SIG-M5 (cell line): ENCODE measurements around the gene CEACAM6.
"Not testable (repeated sequence)": the region's sequence is repeated elsewhere in the genome, so short reads cannot be mapped to it uniquely, and the experiment has no call there.

Source experiments
- DNase-seq: peaks from one replicate; lab custom pipeline; 2025; lab: John Stamatoyannopoulos, UW

The CEACAM6 gene

DNA sequence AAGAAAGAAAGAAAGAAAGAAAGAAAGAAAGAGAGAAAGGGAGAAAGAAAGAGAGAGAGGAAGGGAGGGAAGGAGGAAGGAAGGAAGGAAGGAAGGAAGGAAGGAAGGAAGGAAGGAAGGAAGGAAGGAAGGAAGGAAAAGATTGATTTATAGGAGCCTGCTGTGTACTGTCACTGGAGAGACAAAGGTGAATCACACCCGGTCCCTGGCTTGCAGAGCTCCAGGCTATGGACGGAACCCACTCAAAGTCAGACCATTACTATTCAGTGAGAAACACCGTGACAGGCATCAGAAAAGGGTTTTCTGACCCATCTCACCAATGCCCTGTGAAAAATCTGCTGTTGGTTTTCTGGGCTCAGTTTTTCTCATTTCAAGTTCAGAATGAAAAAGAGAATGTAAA lies 7.3 kb upstream of the CEACAM6 start:
- no peak for DNase-seq

DNA sequence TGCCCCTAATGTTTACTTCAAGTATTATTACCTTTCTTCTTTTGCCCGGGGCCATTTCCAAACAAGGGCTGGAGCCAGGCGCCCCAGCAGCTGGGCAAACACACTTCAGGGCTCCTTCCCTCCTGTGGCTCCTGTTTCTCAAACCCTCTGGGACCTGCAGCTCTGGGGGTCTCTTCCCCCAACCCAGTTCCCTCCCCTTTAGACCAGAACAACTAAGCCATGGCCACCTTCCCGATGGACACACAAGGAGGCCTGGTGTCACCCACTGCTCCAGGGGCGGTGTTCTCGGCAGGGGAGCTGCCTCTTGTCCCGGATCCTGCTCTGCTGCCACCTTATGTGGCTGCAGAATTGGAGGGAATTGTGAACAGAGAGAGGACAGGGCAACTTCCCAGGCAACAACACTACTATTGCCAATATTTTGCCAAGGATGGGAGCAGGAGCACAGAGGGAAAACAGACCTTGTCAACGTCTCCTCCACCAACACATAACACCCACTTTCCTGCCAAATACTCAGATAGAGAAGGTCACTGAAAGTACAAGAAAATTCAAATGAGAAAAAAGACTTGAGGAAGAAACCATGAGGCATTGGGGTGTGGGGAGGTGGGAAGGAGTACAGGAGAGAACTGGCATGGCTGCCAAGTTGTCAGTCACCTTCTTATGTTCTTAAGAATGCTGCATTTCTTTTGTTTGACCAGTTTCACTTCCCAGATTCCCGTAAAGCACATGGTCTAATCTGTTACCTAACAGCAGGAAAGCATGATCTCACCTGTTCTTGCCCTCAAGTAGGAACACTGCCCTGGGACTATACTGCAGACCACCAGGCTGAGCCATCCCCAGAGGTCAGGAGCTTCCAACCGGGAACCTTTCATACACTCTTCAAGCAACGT lies 4.8 kb upstream of the CEACAM6 start:
- not testable (repeated sequence) for DNase-seq

DNA sequence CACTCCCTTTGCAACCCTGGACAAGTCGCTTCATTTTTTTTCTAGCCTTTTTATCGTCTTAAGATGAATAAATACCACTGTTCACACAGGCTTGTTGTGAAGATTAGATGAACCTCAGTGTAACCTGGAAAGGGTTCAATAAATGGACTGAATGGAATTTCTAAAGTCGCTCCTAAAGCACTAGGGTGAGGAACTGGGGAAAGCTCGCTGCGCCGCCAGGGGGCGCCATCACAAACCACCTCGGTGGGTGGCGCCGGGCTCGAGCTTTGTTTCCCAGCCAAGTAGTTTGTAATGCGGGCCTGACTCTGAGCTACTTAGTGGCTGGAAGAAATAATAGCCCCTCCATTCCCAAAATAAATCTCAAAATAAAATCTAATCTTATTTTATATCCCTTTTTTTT lies 2.2 kb upstream of the CEACAM6 start:
- DNase-seq, result no peak

DNA sequence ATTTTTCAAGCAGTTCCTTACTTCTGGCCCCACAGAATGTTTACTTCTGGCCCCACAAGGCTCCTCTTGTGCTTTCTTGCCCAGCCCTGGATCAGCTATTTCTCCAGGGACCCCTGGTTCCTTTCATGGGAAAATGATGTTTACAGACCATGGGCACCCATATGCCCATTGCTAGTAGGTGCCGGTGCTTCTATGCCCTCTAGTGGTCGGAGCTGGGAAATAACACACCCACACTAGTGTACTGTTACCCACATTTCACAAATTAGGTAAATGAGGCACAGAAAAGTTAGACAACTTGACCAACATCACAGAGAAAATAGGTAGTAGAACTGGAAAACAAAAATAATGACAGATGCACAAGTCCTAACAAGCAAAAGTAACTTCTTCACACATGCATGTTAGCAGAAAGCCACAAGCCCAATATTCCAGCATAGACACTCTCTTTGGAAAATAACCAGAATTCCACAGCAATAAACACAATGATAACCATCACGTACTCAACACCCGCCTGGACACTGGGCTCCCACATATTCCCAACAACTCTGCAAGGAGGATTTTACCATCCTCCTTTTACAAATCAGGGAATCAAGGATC lies 1.3 kb upstream of the CEACAM6 start:
- DNase-seq, result no peak

DNA sequence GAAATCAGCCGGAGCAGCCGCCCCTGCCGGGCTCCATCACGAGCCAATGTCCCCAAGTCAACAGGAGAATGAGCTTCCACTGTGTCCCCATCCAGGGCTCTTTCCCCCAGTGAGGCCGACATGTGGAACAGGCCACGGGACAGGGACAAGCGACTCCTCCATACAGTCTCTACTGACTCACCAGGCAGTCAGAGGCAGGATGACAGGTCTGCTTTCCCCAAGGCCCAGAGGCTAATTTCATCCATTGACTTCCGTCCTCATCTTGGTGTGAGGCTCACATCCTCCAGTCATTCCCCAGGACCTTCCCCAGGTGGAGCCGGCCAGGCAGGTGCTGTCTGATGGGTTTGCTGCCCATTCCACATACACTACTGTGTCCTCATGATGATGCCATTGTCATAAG lies 3.5 kb downstream of the CEACAM6 start:
- no peak for DNase-seq

DNA sequence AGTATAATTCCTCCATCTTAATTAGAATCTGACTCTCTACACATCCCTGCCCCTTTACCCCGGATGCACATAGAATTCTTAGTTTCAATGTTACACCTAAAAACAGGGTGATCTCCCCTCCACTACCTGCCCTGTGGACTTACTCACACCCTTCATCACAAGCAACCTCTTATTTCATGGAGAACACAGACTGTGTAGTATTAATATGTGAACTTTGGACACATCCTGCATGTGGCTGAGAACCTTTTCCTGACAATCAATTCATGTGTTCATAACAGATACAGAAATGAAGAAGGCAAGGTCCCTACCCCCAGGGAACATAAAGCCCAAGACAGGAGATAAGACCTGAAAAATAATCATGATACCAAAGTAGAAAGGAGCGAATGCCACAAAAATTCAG lies 11.8 kb downstream of the CEACAM6 start:
- no peak for DNase-seq

DNA sequence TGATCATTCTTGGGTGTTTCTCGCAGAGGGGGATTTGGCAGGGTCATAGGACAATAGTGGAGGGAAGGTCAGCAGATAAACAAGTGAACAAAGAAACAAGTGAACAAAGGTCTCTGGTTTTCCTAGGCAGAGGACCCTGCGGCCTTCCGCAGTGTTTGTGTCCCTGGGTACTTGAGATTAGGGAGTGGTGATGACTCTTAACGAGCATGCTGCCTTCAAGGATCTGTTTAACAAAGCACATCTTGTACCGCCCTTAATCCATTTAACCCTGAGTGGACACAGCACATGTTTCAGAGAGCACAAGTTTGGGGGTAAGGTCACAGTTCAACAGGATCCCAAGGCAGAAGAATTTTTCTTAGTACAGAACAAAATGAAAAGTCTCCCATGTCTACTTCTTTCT lies 12.8 kb downstream of the CEACAM6 start:
- not testable (repeated sequence) for DNase-seq

DNA sequence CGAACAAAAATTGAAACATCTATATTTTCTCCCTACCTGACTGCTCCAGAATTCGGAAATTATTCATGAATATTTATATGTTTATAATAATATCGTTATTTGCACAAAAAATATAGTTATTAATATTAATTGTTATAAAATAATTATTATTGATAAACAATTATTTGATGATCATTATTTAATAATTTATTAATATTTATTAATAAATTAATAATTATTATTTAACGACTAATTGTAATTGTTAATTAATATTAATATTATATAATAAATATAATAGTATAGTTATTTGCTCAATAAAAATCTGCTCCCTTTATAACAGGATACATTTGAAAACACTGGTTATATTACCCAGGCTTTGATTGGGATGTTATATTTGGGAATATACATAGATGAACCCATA lies 14.3 kb downstream of the CEACAM6 start:
- DNase-seq, result no peak

DNA sequence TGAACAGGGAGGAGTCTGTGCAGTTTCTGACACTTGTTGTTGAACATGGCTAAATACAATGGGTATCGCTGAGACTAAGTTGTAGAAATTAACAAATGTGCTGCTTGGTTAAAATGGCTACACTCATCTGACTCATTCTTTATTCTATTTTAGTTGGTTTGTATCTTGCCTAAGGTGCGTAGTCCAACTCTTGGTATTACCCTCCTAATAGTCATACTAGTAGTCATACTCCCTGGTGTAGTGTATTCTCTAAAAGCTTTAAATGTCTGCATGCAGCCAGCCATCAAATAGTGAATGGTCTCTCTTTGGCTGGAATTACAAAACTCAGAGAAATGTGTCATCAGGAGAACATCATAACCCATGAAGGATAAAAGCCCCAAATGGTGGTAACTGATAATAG lies 16.1 kb downstream of the CEACAM6 start:
- no peak for DNase-seq

DNA sequence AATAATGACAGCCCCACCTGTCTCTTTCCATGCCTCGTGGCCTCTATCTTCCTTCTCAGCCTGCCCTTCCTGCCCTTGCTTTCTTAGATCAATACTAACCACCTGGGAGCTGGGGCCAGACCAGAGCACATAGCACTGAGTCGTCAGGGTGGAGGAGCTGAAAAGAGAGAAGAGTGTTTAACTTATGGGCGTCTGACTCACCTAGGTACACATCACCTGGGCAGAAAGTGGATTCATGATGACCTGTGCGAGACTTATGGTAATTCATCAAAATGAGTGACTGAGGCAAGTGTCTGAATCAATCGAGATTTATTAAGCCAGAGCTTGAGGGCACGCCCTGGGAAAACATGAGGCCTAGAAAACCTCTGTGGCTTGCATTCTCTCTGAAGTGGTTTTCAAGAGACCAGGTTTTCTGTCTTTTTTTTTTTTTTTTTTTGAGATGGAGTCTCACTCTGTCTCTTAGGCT lies 19.2 kb downstream of the CEACAM6 start:
- no peak for DNase-seq

DNA sequence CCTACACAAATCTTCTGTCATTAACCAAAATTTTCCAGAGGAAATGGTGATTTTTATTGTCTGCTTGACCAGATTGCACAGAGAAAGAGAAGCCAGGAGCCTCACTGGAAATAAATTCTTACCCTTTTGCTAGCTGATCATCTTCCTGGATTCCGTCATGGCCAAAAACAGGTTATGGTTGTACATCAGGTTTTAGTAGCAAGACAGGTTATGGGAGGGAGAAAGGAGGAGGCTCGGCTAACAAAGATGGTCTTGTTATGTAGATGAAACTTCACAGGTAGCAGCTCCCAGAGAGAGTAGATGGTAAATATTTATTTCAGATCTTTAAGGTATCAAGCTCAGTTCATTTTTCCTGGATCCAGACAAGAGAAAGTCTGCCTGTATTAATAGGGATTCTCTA lies 21.4 kb downstream of the CEACAM6 start:
- DNase-seq, result no peak

DNA sequence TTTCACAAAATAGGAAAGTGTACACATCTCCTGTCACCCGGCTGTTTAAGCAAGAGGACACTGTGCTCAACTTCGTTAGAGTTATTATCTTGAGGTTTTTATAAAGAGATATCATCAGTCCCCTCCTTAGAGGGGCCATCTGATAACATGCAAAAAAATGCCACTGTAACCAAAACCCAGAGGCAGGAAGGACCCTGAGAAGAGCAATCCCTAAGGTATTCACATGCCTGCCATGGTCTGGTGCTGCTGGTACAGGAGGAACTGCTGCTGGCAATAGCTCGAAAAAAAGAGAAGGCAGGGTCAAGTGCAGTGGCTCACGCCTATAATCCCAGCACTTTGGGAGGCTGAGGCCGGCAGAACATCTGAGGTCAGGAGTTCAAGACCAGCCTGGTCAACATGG lies 28.3 kb downstream of the CEACAM6 start:
- no peak for DNase-seq

DNA sequence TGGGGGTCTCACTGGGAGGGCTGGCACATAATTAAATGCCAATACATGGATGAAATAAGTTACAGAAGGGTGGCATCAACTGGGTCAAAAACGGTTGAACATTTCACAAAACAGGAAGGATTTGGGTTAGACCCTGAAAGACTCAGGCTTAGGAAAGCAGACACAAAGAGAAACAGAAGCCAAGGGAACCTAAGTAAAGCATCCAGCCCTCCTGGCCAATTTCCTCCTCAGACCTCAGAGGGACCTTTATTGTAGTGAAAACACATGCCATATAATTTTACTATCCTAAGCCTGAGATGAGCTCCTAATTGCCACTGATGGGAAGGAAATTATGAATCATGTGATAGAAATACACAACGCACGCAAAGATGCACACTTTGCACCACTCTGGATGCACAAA lies 29.0 kb downstream of the CEACAM6 start:
- DNase-seq, result no peak

DNA sequence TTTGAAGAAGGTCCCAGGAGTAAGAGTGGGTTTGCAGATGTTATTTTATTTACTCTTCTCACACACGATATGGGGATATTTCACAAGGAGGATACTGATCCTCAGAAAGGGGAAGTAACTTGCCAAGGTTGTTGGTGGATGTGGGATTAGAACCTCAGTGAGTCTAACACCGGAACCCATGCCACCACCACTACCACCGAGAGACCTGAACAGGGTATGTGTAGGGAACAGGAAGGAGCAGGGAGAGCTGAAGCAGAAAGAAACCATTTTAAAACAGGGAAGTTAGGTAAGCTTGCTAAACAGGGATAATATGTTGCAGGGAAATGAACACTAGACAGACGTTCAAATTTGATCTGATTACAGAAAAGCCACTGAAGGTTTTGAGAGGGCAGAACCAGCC lies 29.4 kb downstream of the CEACAM6 start:
- DNase-seq, result peak; percentile 84

DNA sequence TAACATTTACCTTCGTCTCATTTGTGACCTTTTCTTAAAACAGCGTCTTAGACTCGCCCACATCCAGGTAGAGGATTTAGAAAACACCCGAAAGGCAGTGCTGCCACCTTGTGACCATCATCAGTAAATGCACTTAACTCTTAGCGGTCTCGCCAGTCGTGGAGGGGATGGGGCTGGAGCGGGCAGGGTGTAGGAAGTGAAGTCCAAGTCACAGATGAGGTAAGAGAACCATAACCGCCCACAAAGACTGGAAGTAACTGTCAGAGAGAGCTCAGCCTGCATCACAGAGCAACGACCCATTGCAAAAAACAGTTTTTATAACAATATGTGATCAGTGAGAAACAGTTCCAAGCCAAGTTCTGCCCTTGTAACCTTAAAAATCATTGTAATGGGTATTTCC lies 30.3 kb downstream of the CEACAM6 start:
- peak; percentile 82 for DNase-seq

DNA sequence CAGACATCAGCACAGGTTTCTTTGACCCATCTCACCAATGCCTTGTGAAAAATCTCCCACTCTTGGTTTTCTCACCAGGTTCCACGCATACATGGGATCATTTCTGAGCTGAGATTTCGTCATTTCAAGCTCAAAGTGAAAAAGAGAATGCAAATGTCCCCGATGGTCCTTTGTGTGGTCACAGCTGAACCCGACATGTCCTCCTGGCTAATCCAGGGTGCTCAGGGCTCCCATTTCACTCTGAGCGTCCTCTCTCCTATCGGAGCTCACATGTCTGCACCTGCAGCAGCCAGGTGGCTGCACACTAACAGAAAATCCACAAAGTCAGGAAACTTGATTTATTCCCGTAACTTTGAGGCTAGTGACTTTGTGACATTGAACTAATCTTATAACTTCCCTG lies 31.7 kb downstream of the CEACAM6 start:
- DNase-seq, result no peak

DNA sequence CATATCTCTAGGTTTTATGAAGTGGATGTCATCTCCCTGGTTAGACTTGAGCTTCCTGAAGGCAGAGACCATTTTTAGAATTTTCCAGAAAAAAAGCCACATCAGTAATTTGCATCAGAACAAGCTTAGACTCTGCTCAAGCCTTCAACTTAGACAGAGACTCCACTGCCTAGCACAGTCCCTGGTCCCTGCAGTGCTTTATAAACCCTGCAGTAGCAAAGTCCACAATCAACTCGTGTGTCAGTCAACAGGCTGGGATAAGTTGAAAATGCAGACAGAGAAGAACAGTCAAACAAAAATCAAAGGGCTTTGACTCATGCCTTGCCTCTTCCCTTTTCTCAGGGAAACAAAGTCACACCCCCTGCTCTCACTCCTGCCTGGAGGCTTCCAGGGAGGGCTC lies 33.2 kb downstream of the CEACAM6 start:
- DNase-seq, result not testable (repeated sequence)

DNA sequence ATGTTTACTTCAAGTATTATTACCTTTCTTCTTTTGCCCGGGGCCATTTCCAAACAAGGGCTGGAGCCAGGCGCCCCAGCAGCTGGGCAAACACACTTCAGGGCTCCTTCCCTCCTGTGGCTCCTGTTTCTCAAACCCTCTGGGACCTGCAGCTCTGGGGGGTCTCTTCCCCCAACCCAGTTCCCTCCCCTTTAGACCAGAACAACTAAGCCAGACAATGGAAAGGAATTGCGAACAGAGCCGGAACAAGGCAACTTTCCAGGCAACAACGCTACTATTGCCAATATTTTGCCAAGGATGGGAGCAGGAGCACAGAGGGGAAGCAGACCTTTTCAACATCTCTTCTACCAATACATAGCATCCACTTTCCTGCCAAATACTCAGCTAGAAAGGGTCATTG lies 33.7 kb downstream of the CEACAM6 start:
- DNase-seq, result not testable (repeated sequence)

DNA sequence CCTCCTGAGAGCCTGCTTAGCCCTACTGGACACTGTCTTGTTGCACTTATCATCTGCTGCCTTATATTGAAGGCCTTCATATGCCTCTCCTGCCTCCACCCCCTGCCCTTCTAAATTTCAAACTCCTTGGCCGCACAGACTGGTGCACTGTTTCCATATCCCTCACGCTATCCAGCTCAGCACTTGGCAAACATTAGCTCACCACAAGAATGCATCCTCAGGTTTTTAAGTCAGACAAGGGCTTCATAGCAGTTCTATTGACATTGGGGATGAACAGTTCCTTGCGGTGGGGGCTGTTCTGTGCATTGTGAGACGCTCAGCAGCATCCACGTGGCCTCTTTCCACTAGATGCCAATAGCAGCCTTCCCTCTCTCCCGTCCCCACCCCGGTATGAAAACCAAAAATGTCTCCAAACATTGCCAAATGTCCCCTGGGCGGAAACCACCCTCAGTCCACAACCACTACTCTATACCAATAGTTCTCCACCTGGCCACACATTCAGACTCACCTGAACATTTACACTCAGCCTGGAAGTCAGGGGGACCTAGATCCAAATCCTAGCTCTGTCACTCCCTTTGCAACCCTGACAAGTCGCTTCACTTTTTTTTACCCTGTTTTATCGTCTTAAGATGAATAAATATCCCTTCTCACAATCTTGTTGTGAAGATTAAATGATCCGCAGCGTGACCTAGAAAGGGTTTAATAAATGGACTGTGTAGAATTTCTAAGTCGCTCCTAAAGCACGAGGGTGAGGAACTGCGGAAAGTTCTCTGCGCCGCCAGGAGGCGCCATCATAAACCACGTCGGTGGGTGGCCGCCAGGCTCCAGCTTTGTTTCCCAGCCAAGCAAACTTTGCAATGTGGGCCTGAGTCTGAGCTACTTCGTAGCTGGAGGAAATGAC lies 37.4 kb downstream of the CEACAM6 start:
- DNase-seq, result no peak

DNA sequence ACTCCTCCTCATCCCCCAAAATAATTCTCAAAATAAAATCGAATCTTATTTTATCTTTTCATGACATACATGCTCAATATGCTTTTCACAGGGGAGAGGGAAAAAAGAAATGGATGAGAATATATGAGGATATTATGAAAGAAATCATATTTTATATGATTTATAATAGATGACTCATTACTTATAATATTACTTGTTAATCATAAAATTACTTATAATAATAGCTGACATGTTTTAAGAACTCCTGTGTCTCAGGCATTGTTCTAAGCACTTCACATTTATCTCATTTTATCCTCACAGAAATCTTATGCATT lies 38.0 kb downstream of the CEACAM6 start:
- DNase-seq, result no peak

DNA sequence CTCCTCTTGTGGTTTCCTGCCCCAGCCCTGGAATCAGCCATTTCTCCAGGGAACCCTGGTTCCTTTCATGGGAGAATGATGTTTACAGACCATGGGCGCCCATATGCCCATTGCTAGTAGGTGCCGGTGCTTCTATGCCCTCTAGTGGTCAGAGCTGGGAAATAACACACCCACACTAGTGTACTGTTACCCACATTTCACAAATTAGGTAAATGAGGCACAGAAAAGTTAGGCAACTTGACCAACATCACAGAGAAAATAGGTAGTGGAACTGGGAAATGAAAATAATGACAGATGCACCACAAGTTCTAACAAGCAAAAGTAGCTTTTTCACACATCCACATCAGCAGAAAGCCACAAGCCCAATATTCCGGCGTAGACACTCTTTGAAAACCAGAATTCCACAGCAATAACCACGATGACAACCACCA lies 39.7 kb downstream of the CEACAM6 start:
- no peak for DNase-seq

DNA sequence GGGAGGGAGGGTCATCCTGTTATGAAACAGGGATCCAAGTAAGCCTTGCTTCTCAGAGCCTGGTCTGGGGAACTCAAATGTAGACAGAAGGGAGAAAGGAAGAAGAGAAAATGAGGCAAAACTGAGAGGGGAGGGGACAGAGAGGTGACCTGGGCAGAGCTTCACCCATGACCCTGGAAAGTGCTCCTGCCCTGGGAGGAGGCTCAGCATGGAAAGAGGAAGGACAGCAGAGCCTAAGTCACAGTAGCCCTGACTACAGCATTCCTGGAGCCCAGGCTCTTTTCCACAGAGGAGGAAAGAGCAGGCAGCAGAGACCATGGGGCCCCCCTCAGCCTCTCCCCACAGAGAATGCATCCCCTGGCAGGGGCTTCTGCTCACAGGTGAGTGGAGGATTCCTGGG lies 41.0 kb downstream of the CEACAM6 start, which contains the start of gene CEACAM3:
TSS of gene CEACAM3 (plus strand) at position 226 of the 400 bp plus-strand sequence. CDS start at position 317, 91 bp downstream.
- no peak for DNase-seq

DNA sequence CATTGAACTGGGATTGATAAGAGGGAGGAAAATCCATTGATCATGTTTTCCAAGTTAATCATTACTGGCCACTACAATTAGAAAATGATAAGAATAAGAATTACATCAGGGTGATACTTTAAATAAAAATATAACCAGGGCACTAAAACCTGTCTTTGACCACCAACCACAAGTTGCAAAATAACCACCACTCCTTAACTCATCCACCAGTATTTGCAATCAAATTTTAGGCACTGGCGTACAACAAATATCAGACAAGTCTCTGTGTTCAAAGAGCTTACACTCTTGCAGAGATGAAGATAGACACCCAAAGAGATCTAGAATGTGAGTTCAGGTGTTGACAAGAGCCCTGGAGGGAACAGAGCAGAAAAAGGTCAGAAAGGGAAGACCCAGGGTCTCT lies 41.6 kb downstream of the CEACAM6 start:
- DNase-seq, result no peak
